H1 (cell line): Measurements from ENCODE around the gene SELENOI.

Experiments
- BRCA1 ChIP-seq: IDR thresholded peaks from 2 replicates; pipeline ENCODE4 v1.6.1; 2012; ENCODE audit warnings: low read depth, low read length, improper control_type of control experiment
- CTCF ChIP-seq, 3 experiments: IDR thresholded peaks; 1 replicate in 2 of 3; 2 replicates in 1 of 3; pipeline versions ENCODE4 v1.5.1 to v1.6.1; 2011; ENCODE audit warnings: low read length in 3 of 3, mild to moderate bottlenecking in 3 of 3, inconsistent platforms in 2 of 3, low read depth in 1 of 3, moderate library complexity in 1 of 3; ENCODE audit not compliant: insufficient read depth in 1 of 3; ENCODE audit errors: control extremely low read depth in 1 of 3
- FOSL1 ChIP-seq: IDR thresholded peaks from 2 replicates; pipeline ENCODE4 v1.6.1; 2011; ENCODE audit warnings: mild to moderate bottlenecking, low read depth, low read length, moderate library complexity; ENCODE audit not compliant: insufficient read depth
- POLR2A ChIP-seq, 2 experiments: IDR thresholded peaks; 1 replicate in 1 of 2; 2 replicates in 1 of 2; pipeline ENCODE4 v1.6.1; 2011; ENCODE audit warnings: low read depth in 2 of 2, low read length in 2 of 2, mild to moderate bottlenecking in 2 of 2; ENCODE audit errors: control extremely low read depth in 1 of 2
- POLR2AphosphoS5 ChIP-seq: IDR thresholded peaks from 2 replicates; pipeline ENCODE4 v1.6.1; 2011; ENCODE audit warnings: low read depth, low read length
- SP1 ChIP-seq: IDR thresholded peaks from 2 replicates; pipeline ENCODE4 v1.6.1; 2011; ENCODE audit warnings: low read depth, low read length
- YY1 ChIP-seq: IDR thresholded peaks from 2 replicates; pipeline ENCODE4 v1.6.1; 2011; ENCODE audit warnings: low read depth, mild to moderate bottlenecking, low read length
- TF ChIP-seq, protein P1 (sequence below): IDR thresholded peaks from 2 replicates; pipeline ENCODE4 v1.6.1; 2012; ENCODE audit warnings: inconsistent platforms

- TF ChIP-seq BRCA1 (no peak), SP1 (no peak), CTCF (IDR thresholded peaks at IDR 0.05; ENCODE audit: control extremely low read depth in 1 of 3, insufficient read depth in 1 of 3, low read depth in 1 of 3, low read length in 3 of 3) (no peak), YY1 (no peak), FOSL1 (no peak), POLR2A (IDR thresholded peaks at IDR 0.05; ENCODE audit: control extremely low read depth in 1 of 2, low read depth in 2 of 2, low read length in 2 of 2) (no peak), POLR2AphosphoS5 (no peak)
- TF ChIP-seq, protein P1, sequence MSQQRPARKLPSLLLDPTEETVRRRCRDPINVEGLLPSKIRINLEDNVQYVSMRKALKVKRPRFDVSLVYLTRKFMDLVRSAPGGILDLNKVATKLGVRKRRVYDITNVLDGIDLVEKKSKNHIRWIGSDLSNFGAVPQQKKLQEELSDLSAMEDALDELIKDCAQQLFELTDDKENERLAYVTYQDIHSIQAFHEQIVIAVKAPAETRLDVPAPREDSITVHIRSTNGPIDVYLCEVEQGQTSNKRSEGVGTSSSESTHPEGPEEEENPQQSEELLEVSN, result peak; percentile 73
Measured at GRCh38 chr2:26401739-26402541, 56.0 kb downstream of the SELENOI start, which contains the start of gene DRC1.
